ENCODE measurements around the gene VENTX. TPM values are rescaled to one million over a fixed set of nuclear protein-coding genes. Genes with fewer than 3 reads are reported as not detected.

The VENTX gene
- total RNA-seq, 1 experiment from 2014 or later: not detected

- ATAC-seq: no peak
- ChIA-PET POLR2A (no interaction called here), CTCF (no interaction called here)
- H3K4me1 ChIP-seq (ENCODE audit: control insufficient read depth, insufficient read depth, low read length): peaks cover 39% of the 10 kb centered on the region
- TF ChIP-seq, protein P1, sequence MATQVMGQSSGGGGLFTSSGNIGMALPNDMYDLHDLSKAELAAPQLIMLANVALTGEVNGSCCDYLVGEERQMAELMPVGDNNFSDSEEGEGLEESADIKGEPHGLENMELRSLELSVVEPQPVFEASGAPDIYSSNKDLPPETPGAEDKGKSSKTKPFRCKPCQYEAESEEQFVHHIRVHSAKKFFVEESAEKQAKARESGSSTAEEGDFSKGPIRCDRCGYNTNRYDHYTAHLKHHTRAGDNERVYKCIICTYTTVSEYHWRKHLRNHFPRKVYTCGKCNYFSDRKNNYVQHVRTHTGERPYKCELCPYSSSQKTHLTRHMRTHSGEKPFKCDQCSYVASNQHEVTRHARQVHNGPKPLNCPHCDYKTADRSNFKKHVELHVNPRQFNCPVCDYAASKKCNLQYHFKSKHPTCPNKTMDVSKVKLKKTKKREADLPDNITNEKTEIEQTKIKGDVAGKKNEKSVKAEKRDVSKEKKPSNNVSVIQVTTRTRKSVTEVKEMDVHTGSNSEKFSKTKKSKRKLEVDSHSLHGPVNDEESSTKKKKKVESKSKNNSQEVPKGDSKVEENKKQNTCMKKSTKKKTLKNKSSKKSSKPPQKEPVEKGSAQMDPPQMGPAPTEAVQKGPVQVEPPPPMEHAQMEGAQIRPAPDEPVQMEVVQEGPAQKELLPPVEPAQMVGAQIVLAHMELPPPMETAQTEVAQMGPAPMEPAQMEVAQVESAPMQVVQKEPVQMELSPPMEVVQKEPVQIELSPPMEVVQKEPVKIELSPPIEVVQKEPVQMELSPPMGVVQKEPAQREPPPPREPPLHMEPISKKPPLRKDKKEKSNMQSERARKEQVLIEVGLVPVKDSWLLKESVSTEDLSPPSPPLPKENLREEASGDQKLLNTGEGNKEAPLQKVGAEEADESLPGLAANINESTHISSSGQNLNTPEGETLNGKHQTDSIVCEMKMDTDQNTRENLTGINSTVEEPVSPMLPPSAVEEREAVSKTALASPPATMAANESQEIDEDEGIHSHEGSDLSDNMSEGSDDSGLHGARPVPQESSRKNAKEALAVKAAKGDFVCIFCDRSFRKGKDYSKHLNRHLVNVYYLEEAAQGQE (IDR thresholded peaks at IDR 0.05; ENCODE audit: insufficient read depth in 1 of 2, low read depth in 2 of 2, low read length in 1 of 2): no peak
- TF ChIP-seq, protein P2, sequence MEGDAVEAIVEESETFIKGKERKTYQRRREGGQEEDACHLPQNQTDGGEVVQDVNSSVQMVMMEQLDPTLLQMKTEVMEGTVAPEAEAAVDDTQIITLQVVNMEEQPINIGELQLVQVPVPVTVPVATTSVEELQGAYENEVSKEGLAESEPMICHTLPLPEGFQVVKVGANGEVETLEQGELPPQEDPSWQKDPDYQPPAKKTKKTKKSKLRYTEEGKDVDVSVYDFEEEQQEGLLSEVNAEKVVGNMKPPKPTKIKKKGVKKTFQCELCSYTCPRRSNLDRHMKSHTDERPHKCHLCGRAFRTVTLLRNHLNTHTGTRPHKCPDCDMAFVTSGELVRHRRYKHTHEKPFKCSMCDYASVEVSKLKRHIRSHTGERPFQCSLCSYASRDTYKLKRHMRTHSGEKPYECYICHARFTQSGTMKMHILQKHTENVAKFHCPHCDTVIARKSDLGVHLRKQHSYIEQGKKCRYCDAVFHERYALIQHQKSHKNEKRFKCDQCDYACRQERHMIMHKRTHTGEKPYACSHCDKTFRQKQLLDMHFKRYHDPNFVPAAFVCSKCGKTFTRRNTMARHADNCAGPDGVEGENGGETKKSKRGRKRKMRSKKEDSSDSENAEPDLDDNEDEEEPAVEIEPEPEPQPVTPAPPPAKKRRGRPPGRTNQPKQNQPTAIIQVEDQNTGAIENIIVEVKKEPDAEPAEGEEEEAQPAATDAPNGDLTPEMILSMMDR (IDR thresholded peaks at IDR 0.05): no peak
- TF ChIP-seq POLR2AphosphoS5 (IDR thresholded peaks at IDR 0.05; ENCODE audit: low read depth, low read length) (no peak), TCF7L2 (IDR thresholded peaks at IDR 0.05; ENCODE audit: low read depth, low read length) (no peak)
- 0 out of 2 replicates have a peak overlapping the region, but pooled peaks have one; percentile 4 for H3K27ac ChIP-seq (ENCODE audit: low read length)
- no peaks in the 10 kb centered on the region for H3K9me3 ChIP-seq (ENCODE audit: control insufficient read depth, insufficient read depth, low read depth, low read length)
- no peaks in the 10 kb centered on the region for H3K36me3 ChIP-seq (ENCODE audit: control insufficient read depth, insufficient read depth, low read length)
- intact Hi-C loops (cut with micrococcal nuclease; ENCODE audit: unreplicated experiment): no loop called here
- DNase-seq (ENCODE audit: low read depth, low spot score): no peak
- BruUV-seq (replicated peaks): no TSS peak
- in situ Hi-C loops (cut with HindIII; ENCODE audit: low pct_unique_long_range_greater_than_20kb, low sequenced_read_pairs): no loop called here
- no peaks in the 10 kb centered on the region for H3K27me3 ChIP-seq (ENCODE audit: control insufficient read depth, insufficient read depth, low read length)
- no peak overlapping the region for H3K4me3 ChIP-seq (ENCODE audit: low read depth in 2 of 2, low read length in 2 of 2)
Observed at GRCh38 chr10:133262696-133263095, 25.0 kb downstream of the VENTX start.

- TF ChIP-seq, protein P1 (IDR thresholded peaks at IDR 0.05; ENCODE audit: insufficient read depth in 1 of 2, low read depth in 2 of 2, low read length in 1 of 2): no peak
- TF ChIP-seq SIN3A (IDR thresholded peaks at IDR 0.05; ENCODE audit: borderline replicate concordance, insufficient read depth, low read depth, low read length) (no peak), POLR2AphosphoS5 (IDR thresholded peaks at IDR 0.05; ENCODE audit: low read depth, low read length) (no peak), TCF7L2 (IDR thresholded peaks at IDR 0.05; ENCODE audit: low read depth, low read length) (no peak)
- TF ChIP-seq, protein P2 (IDR thresholded peaks at IDR 0.05): no peak
- H3K36me3 ChIP-seq (ENCODE audit: control insufficient read depth, insufficient read depth, low read length): no peaks in the 10 kb centered on the region
- ATAC-seq: no peak
- no peaks in the 10 kb centered on the region for H3K27me3 ChIP-seq (ENCODE audit: control insufficient read depth, insufficient read depth, low read length)
- in situ Hi-C loops (cut with HindIII; ENCODE audit: low pct_unique_long_range_greater_than_20kb, low sequenced_read_pairs): no loop called here
- BruUV-seq (replicated peaks): no TSS peak
- H3K4me1 ChIP-seq (ENCODE audit: control insufficient read depth, insufficient read depth, low read length): peaks cover 30% of the 10 kb centered on the region
- intact Hi-C loops (cut with micrococcal nuclease; ENCODE audit: unreplicated experiment): no loop called here
- H3K4me3 ChIP-seq (ENCODE audit: low read depth in 2 of 2, low read length in 2 of 2): no peak overlapping the region
- POLR2A ChIA-PET: interaction anchor here (0.7 kb wide), 1 partner anchor 12 kb away, joined by 8 read pairs; no protein-coding TSS in a partner anchor
- CTCF ChIA-PET: interaction anchor here (0.6 kb wide), 1 partner anchor 175 kb away, joined by 5 read pairs; no protein-coding TSS in a partner anchor
- no peak overlapping the region for H3K27ac ChIP-seq (ENCODE audit: low read length)
- H3K9me3 ChIP-seq (ENCODE audit: control insufficient read depth, insufficient read depth, low read depth, low read length): no peaks in the 10 kb centered on the region
- DNase-seq (ENCODE audit: low read depth, low spot score): no peak
Observed at GRCh38 chr10:133263674-133264073, 26.0 kb downstream of the VENTX start.

Measured in Panc1 (cell line).